KOPT-K1 (cell line): ENCODE data around the gene IFRD2.
A peak's percentile ranks its signal among the peaks of the same experiment; 100 is the strongest.
"Not testable (repeated sequence)": the region's sequence is repeated elsewhere in the genome, so short reads cannot be mapped to it uniquely, and the experiment has no call there.

Experiments
- H3K27ac ChIP-seq: fragments of 200-600 bp; sonication (generic); 2 replicates; pipeline ENCODE4 v1.5.1; 2016; ENCODE audit warnings: antibody characterized with exemption, mild to moderate bottlenecking, low read depth, low read length; ENCODE audit not compliant: poor library complexity, severe bottlenecking
- H3K36me3 ChIP-seq: fragments of 200-600 bp; sonication (generic); 2 replicates; pipeline ENCODE4 v1.5.1; 2017; ENCODE audit warnings: antibody characterized with exemption, mild to moderate bottlenecking, low read length, moderate library complexity; ENCODE audit not compliant: insufficient read depth
- H3K9me3 ChIP-seq: fragments of 200-600 bp; sonication (generic); 2 replicates; pipeline ENCODE4 v1.5.1; 2017; ENCODE audit warnings: antibody characterized with exemption, low read length, mild to moderate bottlenecking; ENCODE audit not compliant: insufficient read depth, poor library complexity, severe bottlenecking

Gene IFRD2

GRCh38 chr3:50246517-50246954 lies 45.7 kb downstream of the IFRD2 start:
- Histone ChIP-seq H3K9me3 (no peaks in the 10 kb centered on the region), H3K27ac (peak overlapping the region; percentile 75), H3K36me3 (peaks cover 73% of the 10 kb centered on the region)

GRCh38 chr3:50245831-50246516 lies 46.3 kb downstream of the IFRD2 start:
- Histone ChIP-seq H3K9me3 (no peaks in the 10 kb centered on the region), H3K36me3 (peaks cover 73% of the 10 kb centered on the region), H3K27ac (peak overlapping the region; percentile 75)

GRCh38 chr3:50245251-50245745 lies 46.9 kb downstream of the IFRD2 start:
- H3K9me3 ChIP-seq, result no peaks in the 10 kb centered on the region
- H3K27ac ChIP-seq, result peak overlapping the region; percentile 75
- H3K36me3 ChIP-seq, result peaks cover 73% of the 10 kb centered on the region

- H3K36me3 ChIP-seq, result peaks cover 73% of the 10 kb centered on the region
- peak overlapping the region; percentile 7 for H3K27ac ChIP-seq
- not testable (repeated sequence) for H3K9me3 ChIP-seq
Measured at GRCh38 chr3:50244813-50245212, 47.4 kb downstream of the IFRD2 start.

- Histone ChIP-seq H3K36me3 (peaks cover 72% of the 10 kb centered on the region), H3K9me3 (no peaks in the 10 kb centered on the region), H3K27ac (peak overlapping the region; percentile 36)
Measured at GRCh38 chr3:50243543-50243895, 48.7 kb downstream of the IFRD2 start.

GRCh38 chr3:50242851-50243542 lies 49.2 kb downstream of the IFRD2 start:
- Histone ChIP-seq H3K27ac (peak overlapping the region; percentile 36), H3K36me3 (peaks cover 67% of the 10 kb centered on the region), H3K9me3 (no peaks in the 10 kb centered on the region)

- H3K36me3 ChIP-seq, result peaks cover 61% of the 10 kb centered on the region
- peak overlapping the region; percentile 36 for H3K27ac ChIP-seq
- H3K9me3 ChIP-seq, result no peaks in the 10 kb centered on the region
Measured at GRCh38 chr3:50242381-50242770, 49.9 kb downstream of the IFRD2 start.

- Histone ChIP-seq H3K27ac (peak overlapping the region; percentile 36), H3K9me3 (no peaks in the 10 kb centered on the region)
Measured at GRCh38 chr3:50241713-50242380, 50.4 kb downstream of the IFRD2 start.

GRCh38 chr3:50241163-50241562 lies 51.1 kb downstream of the IFRD2 start:
- Histone ChIP-seq H3K27ac (peak overlapping the region; percentile 7), H3K9me3 (no peaks in the 10 kb centered on the region), H3K36me3 (peaks cover 57% of the 10 kb centered on the region)

More at GRCh38 chr3:50241713-50242380, 50.4 kb downstream of the IFRD2 start:
- H3K36me3 ChIP-seq, result peaks cover 57% of the 10 kb centered on the region

GRCh38 chr3:50239649-50240048 lies 52.6 kb downstream of the IFRD2 start:
- Histone ChIP-seq H3K36me3 (peaks cover 56% of the 10 kb centered on the region), H3K9me3 (no peaks in the 10 kb centered on the region), H3K27ac (no peak overlapping the region)

GRCh38 chr3:50238549-50239026 lies 53.6 kb downstream of the IFRD2 start:
- Histone ChIP-seq H3K36me3 (peaks cover 48% of the 10 kb centered on the region), H3K27ac (peak overlapping the region; percentile 91), H3K9me3 (no peaks in the 10 kb centered on the region)

GRCh38 chr3:50237754-50238548 lies 54.3 kb downstream of the IFRD2 start:
- Histone ChIP-seq H3K9me3 (no peaks in the 10 kb centered on the region), H3K36me3 (peaks cover 42% of the 10 kb centered on the region), H3K27ac (peak overlapping the region; percentile 91)
